OCI-LY7 (cell line): ENCODE measurements around the gene AIMP1. TPM values are rescaled to one million over a fixed set of nuclear protein-coding genes. Genes with fewer than 3 reads are reported as not detected.

Experiments
- BruUV-seq: library from RNA; stranded (reverse); fragments of 400-500 nt; replicated peaks from 2 replicates; lab custom pipeline; 2021; lab: Mats Ljungman, UMichigan
- CTCF ChIA-PET: fragments of 300-600 bp; sonication (Branson Sonifier 250); formaldehyde crosslinking; loops from one replicate; lab custom pipeline; 2022; ENCODE audit warnings: antibody characterized with exemption; ENCODE audit not compliant: unreplicated experiment; lab: Charles Lee
- POLR2A ChIA-PET: fragments of 300-600 bp; sonication (Branson Sonifier 250); formaldehyde crosslinking; loops from one replicate; lab custom pipeline; 2022; ENCODE audit warnings: antibody characterized with exemption; lab: Charles Lee
- DNase-seq: peaks from one replicate; pipeline ENCODE4 v3.0.0-alpha.2; 2015; ENCODE audit warnings: low spot score
- H2AFZ ChIP-seq: fragments of 200-600 bp; sonication (generic), shearing (Covaris generic); 2 replicates; pipeline ENCODE4 v1.6.1; 2014; ENCODE audit warnings: mild to moderate bottlenecking, antibody characterized with exemption, low read length, moderate library complexity
- H3K27ac ChIP-seq: fragments of 200-600 bp; sonication (generic); 2 replicates; pipeline ENCODE4 v1.5.1; 2014; ENCODE audit warnings: mixed run types, low read depth, mild to moderate bottlenecking, moderate library complexity, low read length, inconsistent platforms; ENCODE audit not compliant: poor library complexity, severe bottlenecking
- H3K36me3 ChIP-seq: fragments of 200-600 bp; sonication (generic); 2 replicates; pipeline ENCODE4 v1.6.1; 2014; ENCODE audit warnings: mild to moderate bottlenecking, antibody characterized with exemption, low read length, moderate library complexity, mixed read lengths; ENCODE audit not compliant: insufficient read depth
- H3K4me1 ChIP-seq: fragments of 200-600 bp; sonication (generic); 2 replicates; pipeline ENCODE4 v1.5.1; 2014; ENCODE audit warnings: mild to moderate bottlenecking, low read length; ENCODE audit not compliant: insufficient read depth, poor library complexity, severe bottlenecking
- H3K4me2 ChIP-seq: fragments of 200-600 bp; sonication (generic); 2 replicates; pipeline ENCODE4 v1.6.1; 2014; ENCODE audit warnings: mild to moderate bottlenecking, low read length
- H3K4me3 ChIP-seq: fragments of 200-600 bp; sonication (generic); 2 replicates; pipeline ENCODE4 v1.5.1; 2014; ENCODE audit warnings: mild to moderate bottlenecking, low read depth, low read length; ENCODE audit not compliant: poor library complexity, severe bottlenecking
- H3K79me2 ChIP-seq: fragments of 200-600 bp; sonication (generic); 2 replicates; pipeline ENCODE4 v1.6.1; 2016; ENCODE audit warnings: low read depth, mild to moderate bottlenecking, low read length, moderate library complexity, mixed read lengths; ENCODE audit not compliant: insufficient read depth
- H3K9me2 ChIP-seq: fragments of 200-600 bp; sonication (generic); 2 replicates; pipeline ENCODE4 v1.6.1; 2016; ENCODE audit warnings: mild to moderate bottlenecking, low read length, mixed read lengths; ENCODE audit not compliant: insufficient read depth
- H3K9me3 ChIP-seq: fragments of 200-600 bp; sonication (generic); 2 replicates; pipeline ENCODE4 v1.6.1; 2014; ENCODE audit warnings: mild to moderate bottlenecking, mixed run types, low read length, mixed read lengths
- H4K20me1 ChIP-seq: fragments of 200-600 bp; sonication (generic); 2 replicates; pipeline ENCODE4 v1.6.1; 2014; ENCODE audit warnings: mild to moderate bottlenecking, antibody characterized with exemption, low read length, moderate library complexity, mixed read lengths; ENCODE audit not compliant: insufficient read depth
- EZH2phosphoT487 ChIP-seq: fragments of 200-600 bp; sonication (generic); IDR thresholded peaks from 2 replicates; pipeline ENCODE4 v1.6.1; 2018; ENCODE audit warnings: low read depth, borderline replicate concordance, mild to moderate bottlenecking, mixed run types, antibody characterized with exemption, low read length, moderate library complexity, mixed read lengths
- intact Hi-C: fragments of 100-400 bp; cut with micrococcal nuclease; formaldehyde crosslinking; loops from one replicate; pipeline ENCODE4 v1.10.0; 2022; ENCODE audit not compliant: unreplicated experiment
- total RNA-seq, 2 experiments: library from RNA; depleted of rRNA in 1 of 2; stranded (reverse); fragments of >200 nt in 1 of 2; shearing (Covaris generic) in 1 of 2; gene quantifications; 2 replicates each; pipeline ENCODE4 v1.2.3, GENCODE V29; 2014 to 2022
- TF ChIP-seq, protein P1 (sequence below): fragments of 200-600 bp; sonication (generic); conservative IDR thresholded peaks from 2 replicates; pipeline ENCODE4 v1.5.1; 2014; ENCODE audit warnings: mild to moderate bottlenecking, antibody characterized with exemption, low read length, moderate library complexity, mixed read lengths

Gene AIMP1
- total RNA-seq, 2 experiments from 2014 or later = 17.4 to 51.7 TPM

DNA sequence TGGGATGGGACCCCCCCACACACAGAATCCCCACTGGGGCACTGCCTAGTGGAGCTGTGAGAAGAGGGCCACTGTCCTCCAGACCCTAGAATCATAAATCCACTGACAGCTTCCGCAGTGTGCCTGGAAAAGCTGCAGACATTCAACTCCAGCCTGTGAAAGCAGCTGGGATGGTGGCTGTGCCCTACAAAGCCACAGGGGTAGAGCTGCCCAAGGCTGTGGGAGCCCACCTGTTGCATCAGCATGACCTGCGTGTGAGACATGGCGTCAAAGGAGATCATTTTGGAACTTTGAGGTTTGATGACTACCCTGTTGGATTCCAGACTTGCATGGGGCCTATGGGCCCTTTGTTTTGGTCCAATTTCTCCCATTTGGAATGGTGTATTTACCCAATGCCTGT is 22.3 kb downstream of the AIMP1 start:
- Histone ChIP-seq H3K36me3 (peaks cover 94% of the 10 kb centered on the region), H3K9me3 (peaks cover 8% of the 10 kb centered on the region; the same call in 1 of the 2 replicates), H4K20me1 (no peaks in the 10 kb centered on the region), H2AFZ (no peak overlapping the region), H3K4me3 (no peak overlapping the region), H3K9me2 (no peaks in the 10 kb centered on the region), H3K79me2 (peaks cover 32% of the 10 kb centered on the region), H3K4me1 (no peaks in the 10 kb centered on the region), H3K27ac (no peak overlapping the region), H3K4me2 (no peak overlapping the region)
- intact Hi-C loops = no loop called here
- POLR2A ChIA-PET = no interaction called here
- TF ChIP-seq, protein P1, sequence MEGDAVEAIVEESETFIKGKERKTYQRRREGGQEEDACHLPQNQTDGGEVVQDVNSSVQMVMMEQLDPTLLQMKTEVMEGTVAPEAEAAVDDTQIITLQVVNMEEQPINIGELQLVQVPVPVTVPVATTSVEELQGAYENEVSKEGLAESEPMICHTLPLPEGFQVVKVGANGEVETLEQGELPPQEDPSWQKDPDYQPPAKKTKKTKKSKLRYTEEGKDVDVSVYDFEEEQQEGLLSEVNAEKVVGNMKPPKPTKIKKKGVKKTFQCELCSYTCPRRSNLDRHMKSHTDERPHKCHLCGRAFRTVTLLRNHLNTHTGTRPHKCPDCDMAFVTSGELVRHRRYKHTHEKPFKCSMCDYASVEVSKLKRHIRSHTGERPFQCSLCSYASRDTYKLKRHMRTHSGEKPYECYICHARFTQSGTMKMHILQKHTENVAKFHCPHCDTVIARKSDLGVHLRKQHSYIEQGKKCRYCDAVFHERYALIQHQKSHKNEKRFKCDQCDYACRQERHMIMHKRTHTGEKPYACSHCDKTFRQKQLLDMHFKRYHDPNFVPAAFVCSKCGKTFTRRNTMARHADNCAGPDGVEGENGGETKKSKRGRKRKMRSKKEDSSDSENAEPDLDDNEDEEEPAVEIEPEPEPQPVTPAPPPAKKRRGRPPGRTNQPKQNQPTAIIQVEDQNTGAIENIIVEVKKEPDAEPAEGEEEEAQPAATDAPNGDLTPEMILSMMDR = no peak
- TF ChIP-seq EZH2phosphoT487 = no peak
- no peak for DNase-seq
- BruUV-seq = no TSS peak
- CTCF ChIA-PET = no interaction called here

DNA sequence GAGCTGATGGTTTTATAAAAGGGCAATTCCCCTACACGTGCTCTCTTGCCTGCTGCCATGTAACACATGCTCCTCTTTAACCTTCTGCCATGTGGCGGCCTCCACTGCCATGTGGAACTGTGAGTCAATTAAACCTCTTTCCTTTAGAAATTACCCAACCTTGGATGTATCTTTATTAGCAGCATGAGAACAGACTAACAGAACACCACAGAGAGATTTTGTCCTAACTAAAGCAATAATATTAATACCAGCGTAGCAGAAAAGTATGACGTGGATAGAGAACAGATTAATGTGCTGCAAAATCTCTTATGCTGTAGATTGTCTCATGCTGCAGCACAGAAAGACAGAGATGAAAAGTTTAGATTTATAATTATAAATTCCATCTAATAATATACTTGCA is 23.1 kb downstream of the AIMP1 start:
- CTCF ChIA-PET = no interaction called here
- POLR2A ChIA-PET = no interaction called here
- Histone ChIP-seq H3K9me3 (peaks cover 8% of the 10 kb centered on the region; the same call in 1 of the 2 replicates), H3K36me3 (peaks cover 94% of the 10 kb centered on the region), H2AFZ (no peak overlapping the region), H3K4me1 (no peaks in the 10 kb centered on the region), H3K4me3 (no peak overlapping the region), H4K20me1 (no peaks in the 10 kb centered on the region), H3K79me2 (peaks cover 32% of the 10 kb centered on the region), H3K9me2 (no peaks in the 10 kb centered on the region), H3K27ac (no peak overlapping the region), H3K4me2 (no peak overlapping the region)
- intact Hi-C loops = no loop called here
- no TSS peak for BruUV-seq
- TF ChIP-seq, protein P1 = no peak
- no peak for TF ChIP-seq EZH2phosphoT487
- no peak for DNase-seq

DNA sequence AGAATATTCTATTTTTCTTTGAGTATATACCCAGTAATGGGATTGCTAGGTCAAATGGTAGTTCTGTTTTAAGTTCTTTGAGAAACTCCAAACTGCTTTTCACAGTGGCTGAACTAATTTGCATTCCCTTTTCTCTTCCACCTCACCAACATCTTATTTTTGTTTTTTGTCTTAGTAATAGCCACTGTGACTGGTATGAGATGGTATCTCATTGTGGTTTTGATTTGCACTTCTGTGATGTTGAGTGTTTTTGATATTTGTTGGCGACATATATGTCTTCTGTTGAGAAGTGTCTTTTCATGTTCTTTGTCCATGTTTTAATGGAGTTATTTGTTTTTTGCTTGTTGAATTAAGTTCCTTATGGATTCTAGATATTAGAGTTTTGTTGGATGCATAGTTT is 24.4 kb downstream of the AIMP1 start:
- Histone ChIP-seq H3K27ac (no peak overlapping the region), H2AFZ (no peak overlapping the region), H4K20me1 (no peaks in the 10 kb centered on the region), H3K4me3 (no peak overlapping the region), H3K36me3 (peaks cover 89% of the 10 kb centered on the region), H3K4me1 (no peaks in the 10 kb centered on the region), H3K9me3 (peaks cover 8% of the 10 kb centered on the region; the same call in 1 of the 2 replicates), H3K9me2 (no peaks in the 10 kb centered on the region), H3K79me2 (peaks cover 32% of the 10 kb centered on the region), H3K4me2 (no peak overlapping the region)
- DNase-seq = no peak
- TF ChIP-seq EZH2phosphoT487 = no peak
- TF ChIP-seq, protein P1 = no peak
- no TSS peak for BruUV-seq
- POLR2A ChIA-PET = interaction anchor here (0.6 to 0.7 kb wide), 2 partner anchors 16 to 117 kb away, joined by 3 read pairs; no protein-coding TSS in a partner anchor
- CTCF ChIA-PET = no interaction called here
- intact Hi-C loops = no loop called here
